ENCODE data around the gene RUNX1. TPM values are rescaled to one million over a fixed set of nuclear protein-coding genes. Genes with fewer than 3 reads are reported as not detected.
A peak's percentile ranks its signal among the peaks of the same experiment; 100 is the strongest.

Gene RUNX1
- total RNA-seq, result 23.6 and 23.9 TPM in 2 replicates
- long read RNA-seq, partial matches to known transcripts, result 0 of 9 reads
- long read RNA-seq, other reads (novel, unspliced or antisense), result 9 of 9 reads

DNA sequence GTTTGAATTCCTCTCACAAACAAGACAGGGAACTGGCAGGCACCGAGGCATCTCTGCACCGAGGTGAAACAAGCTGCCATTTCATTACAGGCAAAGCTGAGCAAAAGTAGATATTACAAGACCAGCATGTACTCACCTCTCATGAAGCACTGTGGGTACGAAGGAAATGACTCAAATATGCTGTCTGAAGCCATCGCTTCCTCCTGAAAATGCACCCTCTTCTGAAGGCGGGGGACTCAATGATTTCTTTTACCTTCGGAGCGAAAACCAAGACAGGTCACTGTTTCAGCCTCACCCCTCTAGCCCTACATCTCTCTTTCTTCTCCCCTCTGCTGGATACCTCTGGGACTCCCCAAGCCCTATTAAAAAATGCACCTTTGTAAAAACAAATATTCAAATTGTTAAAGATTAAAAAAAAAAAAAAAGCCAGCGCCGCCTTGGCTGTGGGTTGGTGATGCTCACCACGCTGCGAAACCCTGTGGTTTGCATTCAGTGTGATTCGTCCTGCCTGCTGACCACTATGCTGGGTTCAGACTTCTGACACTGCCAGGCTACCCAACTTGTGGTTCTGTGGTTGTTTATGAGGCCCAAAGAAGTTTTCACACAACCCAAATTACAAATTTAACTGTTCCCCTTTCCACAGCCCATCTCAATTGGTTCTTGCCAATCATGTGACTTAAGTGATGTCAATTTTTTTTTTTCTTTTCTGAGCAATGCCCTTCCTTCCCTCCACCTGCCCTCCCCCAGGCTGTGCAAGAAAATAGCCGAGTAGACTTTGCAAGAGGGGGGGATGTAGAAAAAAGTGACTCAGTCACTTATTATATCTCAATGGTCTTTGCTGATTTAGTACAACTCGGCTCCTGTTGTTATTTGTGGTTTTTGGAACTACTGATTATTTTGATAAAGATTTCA lies at the start of gene RUNX1:
Gene RUNX1, minus strand, starts transcription at position 597 of the 912 bp plus-strand sequence.
- Mint-ChIP-seq H3K4me3 (ENCODE audit: unreplicated experiment) (peak within 1 kb of the TSS; percentile 62), H3K27me3 (ENCODE audit: unreplicated experiment) (no peaks in the 10 kb centered on the region), H3K9me3 (ENCODE audit: unreplicated experiment) (no peaks in the 10 kb centered on the region), H3K27ac (ENCODE audit: unreplicated experiment) (peak within 1 kb of the TSS; percentile 66), H3K36me3 (ENCODE audit: unreplicated experiment) (no peaks in the 10 kb centered on the region), H3K4me1 (ENCODE audit: unreplicated experiment) (peaks cover 61% of the 10 kb centered on the region)
- no peak for DNase-seq (ENCODE audit: extremely low spot score, unreplicated experiment)
- TF ChIP-seq, protein P1, sequence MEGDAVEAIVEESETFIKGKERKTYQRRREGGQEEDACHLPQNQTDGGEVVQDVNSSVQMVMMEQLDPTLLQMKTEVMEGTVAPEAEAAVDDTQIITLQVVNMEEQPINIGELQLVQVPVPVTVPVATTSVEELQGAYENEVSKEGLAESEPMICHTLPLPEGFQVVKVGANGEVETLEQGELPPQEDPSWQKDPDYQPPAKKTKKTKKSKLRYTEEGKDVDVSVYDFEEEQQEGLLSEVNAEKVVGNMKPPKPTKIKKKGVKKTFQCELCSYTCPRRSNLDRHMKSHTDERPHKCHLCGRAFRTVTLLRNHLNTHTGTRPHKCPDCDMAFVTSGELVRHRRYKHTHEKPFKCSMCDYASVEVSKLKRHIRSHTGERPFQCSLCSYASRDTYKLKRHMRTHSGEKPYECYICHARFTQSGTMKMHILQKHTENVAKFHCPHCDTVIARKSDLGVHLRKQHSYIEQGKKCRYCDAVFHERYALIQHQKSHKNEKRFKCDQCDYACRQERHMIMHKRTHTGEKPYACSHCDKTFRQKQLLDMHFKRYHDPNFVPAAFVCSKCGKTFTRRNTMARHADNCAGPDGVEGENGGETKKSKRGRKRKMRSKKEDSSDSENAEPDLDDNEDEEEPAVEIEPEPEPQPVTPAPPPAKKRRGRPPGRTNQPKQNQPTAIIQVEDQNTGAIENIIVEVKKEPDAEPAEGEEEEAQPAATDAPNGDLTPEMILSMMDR (IDR thresholded peaks at IDR 0.05), result no peak

DNA sequence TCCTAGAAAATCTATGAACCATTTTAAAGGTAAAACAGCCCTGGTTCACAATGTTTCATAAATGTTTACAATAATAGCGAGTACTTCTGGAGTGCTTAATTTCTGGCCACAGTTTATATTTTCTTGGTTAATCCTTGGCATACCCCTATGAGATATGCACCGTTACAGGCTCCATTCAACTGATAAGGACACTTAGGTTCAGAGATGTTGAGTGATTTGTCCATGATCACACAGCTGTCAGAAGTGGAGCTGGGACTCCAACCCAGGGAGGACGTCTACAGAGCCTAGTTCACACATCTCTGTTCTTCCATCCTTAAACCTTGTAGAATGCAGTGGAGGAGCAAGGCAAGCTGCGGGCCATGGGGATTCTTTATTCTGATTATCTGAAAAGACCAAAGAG lies 48.4 kb upstream of the RUNX1 start:
- Mint-ChIP-seq H3K4me1 (ENCODE audit: unreplicated experiment) (peaks cover 4% of the 10 kb centered on the region), H3K27ac (ENCODE audit: unreplicated experiment) (no peak overlapping the region), H3K36me3 (ENCODE audit: unreplicated experiment) (no peaks in the 10 kb centered on the region), H3K4me3 (ENCODE audit: unreplicated experiment) (no peak overlapping the region), H3K9me3 (ENCODE audit: unreplicated experiment) (peaks cover 5% of the 10 kb centered on the region), H3K27me3 (ENCODE audit: unreplicated experiment) (no peaks in the 10 kb centered on the region)
- TF ChIP-seq, protein P1 (IDR thresholded peaks at IDR 0.05), result no peak
- no peak for DNase-seq (ENCODE audit: extremely low spot score, unreplicated experiment)

DNA sequence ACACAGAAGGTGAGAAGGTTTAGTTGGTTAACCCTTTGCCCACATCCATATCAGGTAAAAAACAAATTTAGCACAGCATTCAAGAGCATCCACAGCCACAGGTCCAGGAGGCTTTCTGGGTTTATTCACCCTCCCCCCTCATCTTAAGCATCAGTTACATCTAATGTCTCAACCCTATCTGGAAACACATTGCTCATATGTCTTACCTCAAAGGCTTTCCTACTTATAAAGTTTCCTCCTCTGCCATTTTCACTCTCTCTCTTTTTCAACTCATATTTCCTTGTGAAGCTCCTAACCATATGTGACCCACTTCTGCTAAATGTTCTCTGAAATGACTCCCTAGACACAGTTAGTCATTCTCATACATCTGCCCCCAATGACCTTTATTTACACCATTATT lies 47.9 kb upstream of the RUNX1 start:
- no peaks in the 10 kb centered on the region for H3K36me3 Mint-ChIP-seq (ENCODE audit: unreplicated experiment)
- H3K27ac Mint-ChIP-seq (ENCODE audit: unreplicated experiment), result no peak overlapping the region
- no peak overlapping the region for H3K4me3 Mint-ChIP-seq (ENCODE audit: unreplicated experiment)
- H3K4me1 Mint-ChIP-seq (ENCODE audit: unreplicated experiment), result peaks cover 4% of the 10 kb centered on the region
- no peak for DNase-seq (ENCODE audit: extremely low spot score, unreplicated experiment)
- H3K27me3 Mint-ChIP-seq (ENCODE audit: unreplicated experiment), result no peaks in the 10 kb centered on the region
- TF ChIP-seq, protein P1 (IDR thresholded peaks at IDR 0.05), result no peak
- H3K9me3 Mint-ChIP-seq (ENCODE audit: unreplicated experiment), result peaks cover 8% of the 10 kb centered on the region

DNA sequence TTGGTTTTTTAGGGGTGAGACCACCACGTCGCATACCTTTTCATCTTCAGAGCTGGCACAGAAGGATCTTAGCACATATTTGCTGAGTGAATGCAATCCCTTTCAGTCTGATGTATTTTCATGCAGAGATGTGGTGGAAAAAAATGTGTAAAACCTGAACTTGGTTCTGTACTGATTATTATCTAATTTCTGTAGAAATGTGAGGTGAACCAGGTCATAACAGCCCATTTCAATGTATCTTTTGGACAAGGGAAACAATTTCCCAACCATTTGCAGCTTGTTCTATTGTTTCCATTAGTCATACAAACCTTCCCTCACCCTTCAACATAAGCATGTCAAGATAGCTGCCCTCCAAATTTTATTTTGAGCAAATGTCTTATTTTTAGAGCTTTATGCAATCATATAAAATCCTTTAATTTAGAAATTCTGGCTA lies 46.8 kb upstream of the RUNX1 start:
- TF ChIP-seq, protein P1 (IDR thresholded peaks at IDR 0.05), result no peak

DNA sequence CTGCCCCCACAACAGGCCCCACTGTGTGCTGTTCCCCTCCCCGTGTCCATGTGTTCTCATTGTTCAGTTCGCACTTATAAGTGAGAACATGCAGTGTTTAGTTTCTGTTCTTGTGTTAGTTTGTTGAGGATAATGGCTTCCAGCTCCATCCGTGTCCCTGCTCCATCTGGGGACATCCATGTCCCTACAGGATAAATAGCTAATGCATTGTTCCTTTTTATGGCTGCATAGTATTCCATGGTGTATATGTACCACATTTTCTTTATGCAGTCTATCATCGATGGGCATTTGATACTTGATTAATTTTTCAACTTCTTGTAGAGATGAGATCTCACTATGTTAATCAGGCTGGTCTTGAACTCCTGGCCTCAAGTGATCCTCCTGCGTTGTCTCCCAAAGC lies 44.4 kb upstream of the RUNX1 start:
- H3K9me3 Mint-ChIP-seq (ENCODE audit: unreplicated experiment), result peaks cover 11% of the 10 kb centered on the region
- TF ChIP-seq, protein P1 (IDR thresholded peaks at IDR 0.05), result no peak
- peaks cover 2% of the 10 kb centered on the region for H3K4me1 Mint-ChIP-seq (ENCODE audit: unreplicated experiment)
- DNase-seq (ENCODE audit: extremely low spot score, unreplicated experiment), result no peak
- H3K4me3 Mint-ChIP-seq (ENCODE audit: unreplicated experiment), result no peak overlapping the region
- H3K27ac Mint-ChIP-seq (ENCODE audit: unreplicated experiment), result no peak overlapping the region
- no peaks in the 10 kb centered on the region for H3K27me3 Mint-ChIP-seq (ENCODE audit: unreplicated experiment)
- no peaks in the 10 kb centered on the region for H3K36me3 Mint-ChIP-seq (ENCODE audit: unreplicated experiment)

More for the DNA sequence above, 46.8 kb upstream of the RUNX1 start:
- no peak overlapping the region for H3K27ac Mint-ChIP-seq (ENCODE audit: unreplicated experiment)
- H3K4me3 Mint-ChIP-seq (ENCODE audit: unreplicated experiment), result no peak overlapping the region
- no peak for DNase-seq (ENCODE audit: extremely low spot score, unreplicated experiment)
- no peaks in the 10 kb centered on the region for H3K36me3 Mint-ChIP-seq (ENCODE audit: unreplicated experiment)
- H3K27me3 Mint-ChIP-seq (ENCODE audit: unreplicated experiment), result no peaks in the 10 kb centered on the region
- peaks cover 4% of the 10 kb centered on the region for H3K4me1 Mint-ChIP-seq (ENCODE audit: unreplicated experiment)
- H3K9me3 Mint-ChIP-seq (ENCODE audit: unreplicated experiment), result peaks cover 11% of the 10 kb centered on the region

Data from osteocyte (in vitro differentiated cells).